HepG2 (cell line): ENCODE measurements around the gene STS. TPM values are rescaled to one million over a fixed set of nuclear protein-coding genes. Genes with fewer than 3 reads are reported as not detected.
A peak's percentile ranks its signal among the peaks of the same experiment; 100 is the strongest.

ENCODE experiments used
- ATAC-seq: fragments of 200-7000 bp; cut with Tn5 transposase; 3 replicates; pipeline ENCODE4 v1.9.1; 2020; ENCODE audit warnings: mild to moderate bottlenecking, moderate library complexity
- Bru-seq: library from RNA; stranded (reverse); fragments of 400-500 nt; gene quantifications from one replicate; lab custom pipeline; 2021; lab: Mats Ljungman, UMichigan
- BruChase-seq, 2 experiments: library from RNA; stranded (reverse); fragments of 400-500 nt; gene quantifications; one replicate each; lab custom pipeline; 2021; lab: Mats Ljungman, UMichigan
- BruUV-seq: library from RNA; stranded (reverse); fragments of 400-500 nt; replicated peaks from 2 replicates; lab custom pipeline; 2021; lab: Mats Ljungman, UMichigan
- CTCF ChIA-PET: fragments of 300-600 bp; formaldehyde crosslinking; extraction: SDS; loops from one replicate; lab custom pipeline; 2021; ENCODE audit warnings: low total read pairs, inconsistent platforms, low intra/inter-chr PET ratio; lab: Yijun Ruan, JAX
- POLR2A ChIA-PET: fragments of 350-600 bp; sonication (Branson Sonifier 250); formaldehyde crosslinking; loops from one replicate; lab custom pipeline; 2020; ENCODE audit warnings: antibody characterized with exemption, inconsistent platforms; lab: Yijun Ruan, JAX
- DNase-seq: peaks from one replicate; pipeline ENCODE4 v3.0.0-alpha.2; 2015; ENCODE audit warnings: low spot score
- FAIRE-seq: peaks from 3 replicates; lab custom pipeline; 2011; peaks lifted over from hg19 to GRCh38; lab: Jason Lieb, UNC
- H2AFZ ChIP-seq: one replicate; pipeline ENCODE4 v1.6.1; 2011; ENCODE audit warnings: low read length, inconsistent platforms
- H3K27ac ChIP-seq: fragments of 300-600 bp; 3 replicates; pipeline ENCODE4 v1.8.0; 2011; ENCODE audit warnings: mixed run types, mild to moderate bottlenecking, mixed read lengths, low read length, inconsistent platforms; ENCODE audit not compliant: insufficient read depth; ENCODE audit errors: extremely low read length
- H3K27me3 ChIP-seq, 2 experiments: fragments of 200-600 bp in 1 of 2; 2 replicates in 1 of 2; 3 replicates in 1 of 2; pipeline versions ENCODE4 v1.6.0 to v1.8.0; 2011; ENCODE audit warnings: low read length in 2 of 2, mild to moderate bottlenecking in 2 of 2, moderate library complexity in 2 of 2, inconsistent platforms in 1 of 2; ENCODE audit not compliant: insufficient read depth in 2 of 2, control insufficient read depth in 1 of 2
- H3K36me3 ChIP-seq, 2 experiments: fragments of 200-600 bp in 1 of 2; replicated peaks in 1 of 2; 2 replicates in 1 of 2; 3 replicates in 1 of 2; pipeline versions ENCODE4 v1.5.1 to v1.8.0; 2011; ENCODE audit warnings: low read length in 2 of 2, inconsistent platforms in 1 of 2; ENCODE audit not compliant: insufficient read depth in 2 of 2, control insufficient read depth in 1 of 2
- H3K4me1 ChIP-seq: 2 replicates; pipeline ENCODE4 v1.5.1; 2012; ENCODE audit warnings: low read length, inconsistent platforms; ENCODE audit not compliant: insufficient read depth
- H3K4me2 ChIP-seq: 2 replicates; pipeline ENCODE4 v1.6.0; 2011; ENCODE audit warnings: low read depth, low read length, inconsistent platforms
- H3K4me3 ChIP-seq, 3 experiments: fragments of 200-600 bp in 1 of 3; sonication (generic), shearing (Covaris generic) in 1 of 3; replicated peaks in 1 of 3; 2 replicates each; pipeline ENCODE4 v1.5.1; 2011 to 2016; ENCODE audit warnings: low read length in 3 of 3, inconsistent platforms in 2 of 3, low read depth in 2 of 3, mild to moderate bottlenecking in 2 of 3, control low read depth in 1 of 3, mixed read lengths in 1 of 3; ENCODE audit not compliant: insufficient read depth in 1 of 3
- H3K79me2 ChIP-seq: one replicate; pipeline ENCODE4 v1.6.1; 2011; ENCODE audit warnings: low read length, inconsistent platforms; ENCODE audit not compliant: insufficient read depth
- H3K9ac ChIP-seq: 2 replicates; pipeline ENCODE4 v1.6.0; 2011; ENCODE audit warnings: mild to moderate bottlenecking, low read depth, low read length, inconsistent platforms; ENCODE audit not compliant: insufficient read depth
- H3K9me3 ChIP-seq: 2 replicates; pipeline ENCODE4 v1.5.1; 2012; ENCODE audit warnings: mild to moderate bottlenecking, low read length
- H4K20me1 ChIP-seq: 2 replicates; pipeline ENCODE4 v1.6.0; 2011; ENCODE audit warnings: inconsistent platforms, mild to moderate bottlenecking, low read length, moderate library complexity; ENCODE audit not compliant: insufficient read depth
- ARID5B ChIP-seq: IDR thresholded peaks from 2 replicates; pipeline ENCODE4 v1.4.0; 2020; ENCODE audit warnings: mild to moderate bottlenecking, missing genetic modification reagents
- CCDC6 ChIP-seq: sonication (generic); formaldehyde crosslinking; IDR thresholded peaks from 2 replicates; pipeline ENCODE4 v1.8.1; 2022; ENCODE audit warnings: mild to moderate bottlenecking, missing genetic modification reagents, moderate library complexity
- DPF2 ChIP-seq: sonication (generic); formaldehyde crosslinking; IDR thresholded peaks from 2 replicates; pipeline ENCODE4 v1.4.0; 2020; ENCODE audit warnings: mild to moderate bottlenecking, low read depth, missing genetic modification reagents, borderline replicate concordance
- HNRNPK ChIP-seq: fragments of 200-400 bp; formaldehyde crosslinking; IDR thresholded peaks from 2 replicates; pipeline ENCODE4 v1.6.1; 2018; ENCODE audit warnings: low read length, low read depth, moderate library complexity, mild to moderate bottlenecking; ENCODE audit not compliant: poor library complexity, severe bottlenecking
- KLF13 ChIP-seq: sonication (generic); formaldehyde crosslinking; IDR thresholded peaks from 2 replicates; pipeline ENCODE4 v1.4.0; 2020; ENCODE audit warnings: mild to moderate bottlenecking, missing genetic modification reagents
- MIER2 ChIP-seq: IDR thresholded peaks from 2 replicates; pipeline ENCODE4 v1.6.1; 2016; ENCODE audit warnings: missing biosample characterization, missing genetic modification reagents
- MYC ChIP-seq: sonication (generic); formaldehyde crosslinking; IDR thresholded peaks from 2 replicates; pipeline ENCODE4 v1.9.0; 2021; ENCODE audit warnings: missing genetic modification reagents, borderline replicate concordance
- SMARCE1 ChIP-seq: fragments of 450-650 bp; IDR thresholded peaks from 2 replicates; pipeline ENCODE4 v1.6.1; 2017; ENCODE audit warnings: borderline replicate concordance
- ZNF354B ChIP-seq: sonication (generic); formaldehyde crosslinking; IDR thresholded peaks from 2 replicates; pipeline ENCODE4 v1.8.0; 2022; ENCODE audit warnings: mild to moderate bottlenecking, missing genetic modification reagents
- ZNF687 ChIP-seq: sonication (generic); formaldehyde crosslinking; IDR thresholded peaks from 2 replicates; pipeline ENCODE4 v1.5.1; 2020; ENCODE audit warnings: mild to moderate bottlenecking, missing genetic modification reagents, moderate library complexity
- ZSCAN29 ChIP-seq: sonication (generic); formaldehyde crosslinking; conservative IDR thresholded peaks from 2 replicates; pipeline ENCODE4 v1.4.0; 2020; ENCODE audit warnings: mild to moderate bottlenecking, missing genetic modification reagents
- WGBS: methylation state at CpG from one replicate; pipeline ENCODE4 v1.1.6; 2017; ENCODE audit warnings: low lambda C conversion rate; 5-methylcytosine and 5-hydroxymethylcytosine counted together
- in situ Hi-C: cut with HindIII; loops from 2 replicates; pipeline ENCODE4 v1.10.0; 2017; ENCODE audit warnings: low pct_unique_long_range_greater_than_20kb; ENCODE audit not compliant: extremely low pct_ligation_motif_present
- intact Hi-C: fragments of 100-400 bp; cut with micrococcal nuclease; formaldehyde crosslinking; loops from one replicate; pipeline ENCODE4 v1.10.0; 2022; ENCODE audit not compliant: unreplicated experiment
- long read RNA-seq, 2 experiments: library from RNA in 1 of 2; library from polyadenylated mRNA in 1 of 2; stranded (forward) in 1 of 2; unstranded in 1 of 2; transcript quantifications; one replicate each; pipeline ENCODE4 v2.0.0, GENCODE V29; 2019 to 2022
- polyA minus RNA-seq, 3 experiments: library from RNA; depleted of rRNA, polyadenylated mRNA; stranded (reverse); fragments of >200 nt; gene quantifications; 2 replicates each; pipeline ENCODE4 v1.2.3, GENCODE V29; 2011; ENCODE audit warnings: low replicate concordance in 1 of 3
- polyA plus RNA-seq, 8 experiments: library from polyadenylated mRNA; depleted of rRNA in 3 of 8; stranded (reverse) in 7 of 8; unstranded in 1 of 8; fragments of >200 nt; fragmentation: Illumina TruSeq in 4 of 8; extraction: Trizol in 4 of 8; gene quantifications; 2 replicates each; pipeline versions ENCODE4 v1.2.1 to v1.2.3, GENCODE V29; 2011 to 2016; ENCODE audit warnings: low read depth in 4 of 8, missing spikeins in 1 of 8, mixed read lengths in 1 of 8; ENCODE audit not compliant: insufficient read depth in 1 of 8
- total RNA-seq, 5 experiments: library from RNA; depleted of rRNA; stranded (reverse); fragments of >200 nt; fragmentation: Illumina TruSeq; extraction: Trizol; gene quantifications; 2 replicates each; pipeline ENCODE4 v1.2.3, GENCODE V29; 2016; ENCODE audit warnings: low read depth in 1 of 5

Gene STS
- total RNA-seq (2016; rRNA removed; fragmentation: Illumina TruSeq; extraction: Trizol) (1.5 and 2.0 TPM in 2 replicates), polyA plus RNA-seq (2011; rRNA removed) (0.87 and 0.88 TPM in 2 replicates), polyA minus RNA-seq (2011; rRNA and poly(A)+ RNA removed; ENCODE audit: low replicate concordance) (2.4 and 36.0 TPM in 2 replicates), Bru-seq, nascent RNA (percentile 39 among the genes with signal in this experiment), BruChase-seq, experiment 1, labeled RNA remaining after a 6-hour chase (percentile 42 among the genes with signal in this experiment), BruChase-seq, experiment 2, labeled RNA remaining after a 2-hour chase (percentile 38 among the genes with signal in this experiment)
- 0.40 and 0.53 TPM in 2 replicates for total RNA-seq (2016; cell fraction: cytosol; rRNA removed; fragmentation: Illumina TruSeq; extraction: Trizol; ENCODE audit: low read depth)
- total RNA-seq (2016; cell fraction: insoluble cytoplasmic fraction; rRNA removed; fragmentation: Illumina TruSeq; extraction: Trizol), result 1.6 and 2.1 TPM in 2 replicates
- 1.9 TPM in 2 replicates for total RNA-seq (2016; cell fraction: membrane; rRNA removed; fragmentation: Illumina TruSeq; extraction: Trizol)
- 1.4 and 1.7 TPM in 2 replicates for total RNA-seq (2016; cell fraction: nucleus; rRNA removed; fragmentation: Illumina TruSeq; extraction: Trizol)
- polyA plus RNA-seq (2011; cell fraction: cytosol; rRNA removed), result 0.60 and 0.95 TPM in 2 replicates
- 0.32 and 0.54 TPM in 2 replicates for polyA plus RNA-seq (2011; cell fraction: nucleus; rRNA removed)
- polyA plus RNA-seq (2012), result 1.0 and 1.2 TPM in 2 replicates
- polyA plus RNA-seq (2016; cell fraction: cytosol; fragmentation: Illumina TruSeq; extraction: Trizol; ENCODE audit: low read depth), result 0.45 and 0.62 TPM in 2 replicates
- polyA plus RNA-seq (2016; cell fraction: insoluble cytoplasmic fraction; fragmentation: Illumina TruSeq; extraction: Trizol; ENCODE audit: low read depth), result 2.5 TPM in 2 replicates
- polyA plus RNA-seq (2016; cell fraction: membrane; fragmentation: Illumina TruSeq; extraction: Trizol; ENCODE audit: low read depth), result 1.7 and 2.0 TPM in 2 replicates
- 1.5 and 1.7 TPM in 2 replicates for polyA plus RNA-seq (2016; cell fraction: nucleus; fragmentation: Illumina TruSeq; extraction: Trizol; ENCODE audit: insufficient read depth, low read depth)
- 1.2 and 2.6 TPM in 2 replicates for polyA minus RNA-seq (2011; cell fraction: cytosol; rRNA and poly(A)+ RNA removed)
- 1.0 and 2.4 TPM in 2 replicates for polyA minus RNA-seq (2011; cell fraction: nucleus; rRNA and poly(A)+ RNA removed)
- long read RNA-seq, experiment 1, result 0 reads
- long read RNA-seq, experiment 2, partial matches to known transcripts, result 1 of 12 reads
- long read RNA-seq, experiment 2, other reads (novel, unspliced or antisense), result 11 of 12 reads

- Histone ChIP-seq H3K27me3 (no peaks in the 10 kb centered on the region; a peak in 1 of 5 replicates), H4K20me1 (no peaks in the 10 kb centered on the region), H3K9me3 (no peaks in the 10 kb centered on the region), H2AFZ (peak within 1 kb of the TSS; percentile 85), H3K4me2 (peak within 1 kb of the TSS; percentile 80), H3K79me2 (peaks cover 4% of the 10 kb centered on the region), H3K9ac (peak within 1 kb of the TSS; percentile 71), H3K4me3 (peak within 1 kb of the TSS; percentile 73 to 83 (median 79)), H3K27ac (peak within 1 kb of the TSS; percentile 66), H3K4me1 (peaks cover 19% of the 10 kb centered on the region), H3K36me3 (no peaks in the 10 kb centered on the region)
- WGBS, result no CpG with 5 or more reads among the region's 61 CpGs
- no peak for FAIRE-seq
- BruUV-seq, result no TSS peak
- CTCF ChIA-PET, result no interaction called here
- in situ Hi-C loops, result no loop called here
- ATAC-seq, result peak; percentile 76
- POLR2A ChIA-PET, result interaction anchor here (0.7 kb wide), 1 partner anchor 353 kb away, joined by 4 read pairs; no protein-coding TSS in a partner anchor
- DNase-seq, result no peak
- intact Hi-C loops, result no loop called here
- no peak for TF ChIP-seq ZNF354B
- no peak for TF ChIP-seq MIER2 (CRISPR knock-in tag)
- TF ChIP-seq KLF13 (CRISPR knock-in tag), result no peak
- TF ChIP-seq CCDC6 (CRISPR knock-in tag), result 0 out of 2 replicates have a peak, but pooled peaks have one; percentile 5
- TF ChIP-seq ARID5B (CRISPR knock-in tag), result no peak
- no peak for TF ChIP-seq DPF2
- TF ChIP-seq ZSCAN29 (CRISPR knock-in tag), result 0 out of 2 replicates have a peak, but pooled peaks have one; percentile 31
- peak; percentile 66 for TF ChIP-seq MYC (CRISPR knock-in tag)
- TF ChIP-seq ZNF687 (CRISPR knock-in tag), result peak; percentile 9; the same call in 1 of the 2 replicates
- no peak for TF ChIP-seq SMARCE1
- no peak for TF ChIP-seq HNRNPK
Measured at GRCh38 chrX:7147413-7147977, at the start of gene STS. STS (plus strand) TSS chrX:7147712; CDS start chrX:7253200, 105,488 bp downstream.
